ENCODE data around the gene YIF1A.
"Not testable (repeated sequence)": the region's sequence is repeated elsewhere in the genome, so short reads cannot be mapped to it uniquely, and the experiment has no call there.

Gene YIF1A

GRCh38 chr11:66258473-66258893 lies 30.5 kb downstream of the YIF1A start:
- Histone ChIP-seq H3K27me3 (ENCODE audit: insufficient read depth, poor library complexity, severe bottlenecking) (no peaks in the 10 kb centered on the region), H3K9me3 (ENCODE audit: severe bottlenecking) (no peaks in the 10 kb centered on the region), H3K4me1 (ENCODE audit: insufficient read depth, poor library complexity, severe bottlenecking) (no peaks in the 10 kb centered on the region), H3K27ac (ENCODE audit: poor library complexity, severe bottlenecking) (peak overlapping the region; percentile 72), H3K36me3 (ENCODE audit: low read depth) (peaks cover 21% of the 10 kb centered on the region), H3K4me3 (ENCODE audit: severe bottlenecking) (peak overlapping the region; percentile 74)
- ATAC-seq (ENCODE audit: low read depth) (peak; percentile 1; the same call in 2 of the 3 replicates), DNase-seq (ENCODE audit: low spot score) (peak; percentile 55)
- peak; percentile 78 for TF ChIP-seq CTCF (IDR thresholded peaks at IDR 0.05; ENCODE audit: poor library complexity, severe bottlenecking)

- DNase-seq (ENCODE audit: low spot score); H3K36me3 ChIP-seq (ENCODE audit: low read depth); H3K4me3 ChIP-seq (ENCODE audit: severe bottlenecking); H3K27me3 ChIP-seq (ENCODE audit: insufficient read depth, poor library complexity, severe bottlenecking); ATAC-seq (ENCODE audit: low read depth); H3K4me1 ChIP-seq (ENCODE audit: insufficient read depth, poor library complexity, severe bottlenecking); H3K27ac ChIP-seq (ENCODE audit: poor library complexity, severe bottlenecking); H3K9me3 ChIP-seq (ENCODE audit: severe bottlenecking): not testable (repeated sequence)
These were observed 35.9 kb downstream of the YIF1A start for GRCh38 chr11:66253081-66253480.

GRCh38 chr11:66251809-66252208 lies 37.1 kb downstream of the YIF1A start:
- H3K36me3 ChIP-seq (ENCODE audit: low read depth): no peaks in the 10 kb centered on the region
- DNase-seq (ENCODE audit: low spot score): no peak
- no peak for ATAC-seq (ENCODE audit: low read depth)

GRCh38 chr11:66248903-66249302 lies 40.0 kb downstream of the YIF1A start:
- DNase-seq (ENCODE audit: low spot score) (no peak), ATAC-seq (ENCODE audit: low read depth) (no peak)
- no peaks in the 10 kb centered on the region for H3K36me3 ChIP-seq (ENCODE audit: low read depth)
- H3K9me3 ChIP-seq (ENCODE audit: severe bottlenecking): no peaks in the 10 kb centered on the region
- no peak for TF ChIP-seq CTCF (IDR thresholded peaks at IDR 0.05; ENCODE audit: poor library complexity, severe bottlenecking)
- H3K4me1 ChIP-seq (ENCODE audit: insufficient read depth, poor library complexity, severe bottlenecking): no peaks in the 10 kb centered on the region
- H3K4me3 ChIP-seq (ENCODE audit: severe bottlenecking): no peak overlapping the region
- no peaks in the 10 kb centered on the region for H3K27me3 ChIP-seq (ENCODE audit: insufficient read depth, poor library complexity, severe bottlenecking)
- no peak overlapping the region for H3K27ac ChIP-seq (ENCODE audit: poor library complexity, severe bottlenecking)

More at GRCh38 chr11:66251809-66252208, 37.1 kb downstream of the YIF1A start:
- no peak for TF ChIP-seq CTCF (IDR thresholded peaks at IDR 0.05; ENCODE audit: poor library complexity, severe bottlenecking)
- H3K9me3 ChIP-seq (ENCODE audit: severe bottlenecking): no peaks in the 10 kb centered on the region
- no peak overlapping the region for H3K4me3 ChIP-seq (ENCODE audit: severe bottlenecking)
- H3K27me3 ChIP-seq (ENCODE audit: insufficient read depth, poor library complexity, severe bottlenecking): no peaks in the 10 kb centered on the region
- H3K4me1 ChIP-seq (ENCODE audit: insufficient read depth, poor library complexity, severe bottlenecking): no peaks in the 10 kb centered on the region
- no peak overlapping the region for H3K27ac ChIP-seq (ENCODE audit: poor library complexity, severe bottlenecking)

- DNase-seq (ENCODE audit: low spot score) (no peak), ATAC-seq (ENCODE audit: low read depth) (no peak)
- Histone ChIP-seq H3K4me1 (ENCODE audit: insufficient read depth, poor library complexity, severe bottlenecking) (no peaks in the 10 kb centered on the region), H3K4me3 (ENCODE audit: severe bottlenecking) (no peak overlapping the region), H3K27ac (ENCODE audit: poor library complexity, severe bottlenecking) (no peak overlapping the region), H3K36me3 (ENCODE audit: low read depth) (no peaks in the 10 kb centered on the region), H3K27me3 (ENCODE audit: insufficient read depth, poor library complexity, severe bottlenecking) (no peaks in the 10 kb centered on the region), H3K9me3 (ENCODE audit: severe bottlenecking) (no peaks in the 10 kb centered on the region)
- TF ChIP-seq CTCF (IDR thresholded peaks at IDR 0.05; ENCODE audit: poor library complexity, severe bottlenecking): no peak
These were observed 41.1 kb downstream of the YIF1A start for GRCh38 chr11:66247801-66248200.

Data from RWPE2 (cell line).